Adrenal gland (tissue), 19 donors: ENCODE results near the gene ATOH8. TPM values are rescaled to one million over a fixed set of nuclear protein-coding genes. Genes with fewer than 3 reads are reported as not detected.
A peak's percentile ranks its signal among the peaks of the same experiment; 100 is the strongest.

ENCODE experiments used
- DNase-seq, 7 donors: peaks; one replicate each; pipeline ENCODE4 v3.0.0-alpha.2; 2019 to 2020
- H3K27ac ChIP-seq, 5 donors: fragments of 200-600 bp; sonication (generic) in 4 of 5; 1 replicate in 3 of 5; 2 replicates in 2 of 5; pipeline versions ENCODE4 v1.5.1 to v1.8.0; 2016 to 2020; ENCODE audit warnings: mild to moderate bottlenecking in 1 of 5
- H3K27me3 ChIP-seq: fragments of 200-600 bp; 2 replicates; pipeline ENCODE4 v1.8.0; 2021
- H3K36me3 ChIP-seq, 2 donors: fragments of 200-600 bp; replicated peaks in 1 of 2; 1 replicate in 1 of 2; 2 replicates in 1 of 2; pipeline versions ENCODE4 v1.5.1 to v1.8.0; 2018 to 2022
- H3K4me1 ChIP-seq, 2 donors: fragments of 200-600 bp; replicated peaks in 1 of 2; 1 replicate in 1 of 2; 2 replicates in 1 of 2; pipeline versions ENCODE4 v1.5.1 to v1.8.0; 2018 to 2021
- H3K4me3 ChIP-seq, 4 donors: fragments of 200-600 bp; sonication (generic) in 3 of 4; one replicate each; pipeline ENCODE4 v1.5.1; 2016 to 2018
- H3K9me3 ChIP-seq, 3 donors: fragments of 200-600 bp; sonication (generic) in 1 of 3; replicated peaks in 1 of 3; 1 replicate in 2 of 3; 2 replicates in 1 of 3; pipeline versions ENCODE4 v1.5.1 to v1.8.0; 2016 to 2021
- CTCF ChIP-seq, 6 experiments: fragments of 450-650 bp in 4 of 6; fragments of 200-600 bp in 2 of 6; sonication (generic) in 1 of 6; IDR thresholded peaks; 1 replicate in 5 of 6; 2 replicates in 1 of 6; pipeline versions ENCODE4 v1.5.1 to v1.8.0; 2016 to 2021; ENCODE audit warnings: antibody characterized with exemption in 6 of 6, mild to moderate bottlenecking in 2 of 6, moderate library complexity in 1 of 6
- POLR2A ChIP-seq, 2 donors: fragments of 450-650 bp; IDR thresholded peaks; one replicate each; pipeline ENCODE4 v1.6.1; 2017; ENCODE audit warnings: antibody characterized with exemption in 2 of 2, mild to moderate bottlenecking in 2 of 2, moderate library complexity in 1 of 2
- WGBS, 4 donors: extraction: QIAGEN DNeasy Blood & Tissue Kit in 2 of 4; methylation state at CpG; one replicate each; pipeline versions ENCODE4 v1.1.5 to v1.1.7; 2013 to 2017; 5-methylcytosine and 5-hydroxymethylcytosine counted together
- intact Hi-C, 2 donors: fragments of 100-400 bp; cut with DNase I; formaldehyde crosslinking; loops; one replicate each; pipeline versions ENCODE4 v1.14.1 to v1.15.0; 2022 to 2023
- long read RNA-seq, 10 donors: library from polyadenylated mRNA in 3 of 10; unstranded in 2 of 10; stranded (forward) in 1 of 10; transcript quantifications; one replicate each; pipeline ENCODE4 v2.0.0 and lab custom pipeline, GENCODE V29; 2021 to 2026
- polyA plus RNA-seq, 3 donors: library from polyadenylated mRNA; stranded (reverse); fragments of 200-250 nt in 2 of 3; fragments of 350-450 nt in 1 of 3; fragmentation: Illumina TruSeq in 1 of 3; extraction: RNeasy Lipid Tissue Mini Kit (QIAGEN cat#74804) in 1 of 3; gene quantifications; one replicate each; pipeline ENCODE4 v1.2.3, GENCODE V29; 2013 to 2014
- total RNA-seq, 9 donors: library from RNA; depleted of rRNA in 4 of 9; stranded (reverse); fragments of >200 nt in 4 of 9; fragments of 120-200 nt in 1 of 9; fragmentation: NEBNext Ultra II Directional in 1 of 9; extraction: Animal tissue kit (Norgen Biotek cat#: 25700) in 1 of 9; gene quantifications; one replicate each; pipeline versions ENCODE4 v1.1.0 to v1.2.4, GENCODE V29; 2013 to 2023
- donor health status: healthy with polysubstance abuse.
- donor health status: Bipolar disorder and iron deficiency.
- donor health status: DM: yes; HTN: yes; CAD: no.
- donor health status: DM: no; HTN: no; CAD: no.
- donor health status: DM: no; HTN: no; CAD: no.
- donor health status: DM: yes; HTN: yes; CAD: no.

ATOH8 gene
- total RNA-seq (10 to 100 TPM in 3 of 9 donors, 1 to 10 TPM in 6; 1.2 to 44.0 (median 5.6) TPM), polyA plus RNA-seq (10 to 100 TPM in 1 of 3 donors, 1 to 10 TPM in 1, under 1 TPM in 1; 0.88 to 10.1 (median 6.4) TPM)
- long read RNA-seq, donor 1: 0 reads
- long read RNA-seq, donor 2, partial matches to known transcripts: 0 of 1 reads
- long read RNA-seq, donor 2, other reads (novel, unspliced or antisense): 0 of 1 reads
- long read RNA-seq, donor 3, partial matches to known transcripts: 0 of 1 reads
- long read RNA-seq, donor 3, other reads (novel, unspliced or antisense): 0 of 1 reads
- long read RNA-seq, donor 4: 0 reads
- long read RNA-seq, donor 5, transcript ATOH8-201 (3 exons, 2,438 nt): major isoform, 7 of 7 reads
- long read RNA-seq, donor 5, partial matches to known transcripts: 0 of 7 reads
- long read RNA-seq, donor 5, other reads (novel, unspliced or antisense): 0 of 7 reads
- long read RNA-seq, donor 6: 0 reads
- long read RNA-seq, donor 7: 0 reads
- long read RNA-seq, donor 8: 0 reads
- long read RNA-seq, donor 9: 0 reads
- long read RNA-seq, donor 10: 0 reads

GRCh38 chr2:85753525-85754312 lies at the start of gene ATOH8:
Gene ATOH8, plus strand, starts transcription at chr2:85753991. Its CDS starts 199 bp downstream, at chr2:85754190.
- H3K36me3 ChIP-seq: no peaks in the 10 kb centered on the region
- peaks cover 19% of the 10 kb centered on the region for H3K27me3 ChIP-seq
- TF ChIP-seq POLR2A (IDR thresholded peaks at IDR 0.05) (no peak), CTCF (IDR thresholded peaks at IDR 0.05) (no peak)
- H3K9me3 ChIP-seq: no peaks in the 10 kb centered on the region
- WGBS, 4 donors: 0 to 1% (median 0%) methylated on average over 20 to 81 of the region's 81 CpGs
- peak within 1 kb of the TSS in 2 of 5 donors; percentile 63 to 78 for H3K27ac ChIP-seq
- peak within 1 kb of the TSS in 3 of 4 donors; percentile 33 to 77 (median 48) for H3K4me3 ChIP-seq
- H3K4me1 ChIP-seq: peaks cover 22 to 34% of the 10 kb centered on the region in 2 donors
- intact Hi-C loops: loop anchor here in 1 of 2 donors (5.0 kb wide), 1 partner anchor 59 kb away; no protein-coding TSS in a partner anchor
- peak; percentile 36 to 65 (median 54) for DNase-seq

GRCh38 chr2:85704038-85704437 lies 49.8 kb upstream of the ATOH8 start:
- no peaks in the 10 kb centered on the region for H3K9me3 ChIP-seq
- TF ChIP-seq POLR2A (IDR thresholded peaks at IDR 0.05) (no peak), CTCF (IDR thresholded peaks at IDR 0.05) (no peak)
- no peaks in the 10 kb centered on the region for H3K36me3 ChIP-seq
- no peak for DNase-seq
- H3K27ac ChIP-seq: no peak overlapping the region
- no peaks in the 10 kb centered on the region for H3K27me3 ChIP-seq
- no peak overlapping the region for H3K4me3 ChIP-seq
- 65 to 83% (median 75%) methylated on average over 3 of the region's 3 CpGs for WGBS, 4 donors
- intact Hi-C loops: no loop called here
- peaks cover 0 to 51% of the 10 kb centered on the region in 2 donors for H3K4me1 ChIP-seq

GRCh38 chr2:85704800-85705679 lies 48.8 kb upstream of the ATOH8 start:
- 71 to 81% (median 76%) methylated on average over 8 of the region's 8 CpGs for WGBS, 4 donors
- Histone ChIP-seq H3K4me1 (peaks cover 0 to 61% of the 10 kb centered on the region in 2 donors), H3K36me3 (no peaks in the 10 kb centered on the region), H3K27me3 (no peaks in the 10 kb centered on the region), H3K4me3 (no peak overlapping the region), H3K27ac (peak overlapping the region; percentile 33 to 87 (median 74)), H3K9me3 (no peaks in the 10 kb centered on the region)
- DNase-seq: peak in 1 of 7 donors; percentile 48
- no peak for TF ChIP-seq CTCF (IDR thresholded peaks at IDR 0.05)
- no peak for TF ChIP-seq POLR2A (IDR thresholded peaks at IDR 0.05)
- intact Hi-C loops: no loop called here
